GF-D8 (cell line): ENCODE data around the gene KIRREL3.

Experiments
- DNase-seq: peaks from one replicate; lab custom pipeline; 2025; lab: John Stamatoyannopoulos, UW

The KIRREL3 gene

DNA sequence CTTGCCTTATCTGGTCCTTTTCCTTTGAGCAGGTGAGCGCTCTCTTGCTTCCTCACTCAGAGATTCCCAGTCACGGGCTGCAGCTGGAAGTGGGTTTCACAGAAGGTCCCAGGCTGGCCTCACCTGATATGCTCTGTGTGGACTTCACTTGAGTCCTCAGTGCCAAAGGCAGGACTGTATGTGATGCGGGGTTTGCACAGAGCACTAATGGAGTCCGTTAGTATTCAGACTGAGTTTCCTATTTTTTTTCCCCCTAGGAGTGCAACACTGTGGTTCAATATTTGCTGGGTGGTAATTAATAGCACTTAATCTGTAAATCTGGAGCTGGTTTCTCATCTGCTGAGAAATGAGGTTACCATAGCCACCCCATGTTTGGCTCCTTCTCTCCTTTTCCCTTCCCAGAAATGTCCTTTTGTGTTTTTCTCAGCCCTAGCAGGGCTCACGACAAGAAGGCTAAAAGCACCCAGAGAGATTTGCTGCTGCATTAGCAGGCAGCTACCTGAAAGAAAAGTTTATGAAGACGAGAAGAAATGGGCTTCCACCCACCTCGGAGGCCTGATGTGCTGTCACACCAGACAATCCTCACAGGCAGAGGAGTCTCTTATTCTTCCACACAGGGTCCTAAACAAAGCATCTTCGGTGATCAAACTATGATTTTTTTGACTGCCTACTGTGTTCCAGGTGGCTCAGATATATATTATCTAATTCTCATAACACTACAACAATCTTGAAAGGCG, 262.1 kb downstream of the KIRREL3 start:
- DNase-seq = no peak

DNA sequence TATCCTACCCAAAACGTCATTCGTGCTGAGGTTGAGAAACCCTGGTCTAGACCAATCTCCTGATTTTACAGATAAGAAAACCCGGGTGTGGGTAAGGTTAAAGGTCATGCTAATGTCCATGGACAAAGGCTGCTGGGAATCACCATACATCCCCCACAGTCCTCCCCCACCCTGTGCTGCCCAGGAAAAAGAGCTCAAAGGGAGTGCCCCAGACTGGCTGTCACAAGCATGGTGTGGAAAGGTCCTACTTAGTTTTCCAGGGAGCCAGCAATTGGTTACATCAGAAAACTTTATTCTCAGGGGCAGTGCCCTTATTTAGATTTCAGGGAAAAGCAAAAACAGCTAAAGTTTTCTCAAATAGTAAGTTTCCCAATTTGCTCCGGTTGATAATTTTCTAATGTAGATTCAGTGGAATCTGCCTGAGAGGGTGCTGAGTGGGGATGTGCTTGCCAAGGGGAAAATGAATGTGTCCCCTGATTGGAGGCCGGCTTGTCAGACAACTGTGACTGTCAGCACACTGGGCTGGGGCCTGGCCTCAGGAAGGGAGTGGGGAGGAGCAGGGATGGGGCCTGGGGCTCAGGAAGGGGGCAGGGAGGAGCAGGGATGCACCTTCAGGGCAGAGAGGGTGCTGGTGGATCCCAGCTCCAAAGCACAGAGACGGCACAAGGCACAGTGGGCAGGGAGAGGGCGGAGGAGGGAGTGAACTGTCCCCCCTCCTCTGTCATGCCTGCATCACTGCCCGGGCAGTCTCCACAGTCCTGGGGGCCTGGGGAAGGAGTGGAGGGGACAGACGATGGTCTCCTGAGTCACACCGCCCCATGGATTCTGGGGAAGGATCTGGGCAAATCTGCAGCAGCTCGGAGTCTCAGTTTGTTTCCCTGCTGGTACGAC, 263.6 kb downstream of the KIRREL3 start:
- DNase-seq = no peak

DNA sequence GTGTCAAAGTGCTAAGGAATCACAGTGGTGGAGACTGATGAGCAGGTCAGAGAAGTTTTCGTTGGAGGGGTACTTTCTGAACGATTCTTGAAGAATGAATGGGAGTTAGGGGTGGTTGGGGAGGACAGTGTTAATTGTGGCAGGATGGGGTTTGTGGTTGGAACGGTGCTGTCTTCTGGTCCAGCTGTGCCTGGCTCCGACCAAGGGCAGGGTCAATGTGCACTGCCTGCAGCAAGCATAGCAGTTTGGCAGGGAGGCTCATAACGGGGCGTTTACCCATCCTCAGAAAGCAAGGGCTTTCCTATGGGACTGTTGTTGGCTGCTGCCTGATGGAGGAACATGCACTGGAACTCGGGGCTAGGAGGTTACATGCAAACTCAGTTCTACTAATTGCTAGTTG, 265.8 kb downstream of the KIRREL3 start:
- no peak for DNase-seq

DNA sequence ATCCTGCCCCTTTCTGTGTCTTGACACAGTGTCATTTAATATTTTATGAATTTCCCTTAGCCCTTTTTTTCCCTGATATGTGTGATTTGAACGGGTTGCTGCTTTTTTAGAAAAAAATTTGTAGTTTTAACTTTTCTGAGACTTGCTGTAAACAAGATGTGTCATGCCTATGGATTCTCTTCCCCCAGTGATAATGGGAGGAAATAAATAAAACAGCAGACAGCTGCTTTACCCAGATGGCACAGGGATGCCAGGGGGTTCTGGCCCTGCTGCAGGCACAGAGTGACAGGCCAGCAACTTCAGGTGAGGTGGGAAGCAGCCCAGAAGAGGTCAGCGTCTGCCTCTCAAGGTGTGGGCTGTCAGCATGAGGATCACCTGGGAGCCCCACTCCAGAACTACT, 266.9 kb downstream of the KIRREL3 start:
- DNase-seq = no peak

DNA sequence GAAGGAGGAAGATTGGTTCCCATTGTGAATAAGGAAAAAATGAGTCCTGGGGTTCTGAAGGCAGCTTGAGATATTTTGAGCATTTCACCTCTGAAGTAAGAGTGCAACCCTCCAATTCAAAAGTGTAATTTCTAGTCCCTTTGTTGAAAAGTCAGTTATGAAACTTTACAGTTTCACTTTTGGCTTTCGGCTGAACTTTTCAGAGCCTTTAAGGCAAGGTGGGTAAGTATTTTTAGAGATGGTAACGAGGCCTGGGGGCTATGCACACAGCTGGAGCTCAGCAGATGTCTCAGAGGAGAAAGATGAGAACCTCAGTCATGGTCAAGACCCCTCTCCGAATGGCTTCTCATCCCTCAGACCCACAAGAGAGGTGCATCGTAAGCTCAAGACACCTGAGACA, 267.6 kb downstream of the KIRREL3 start:
- no peak for DNase-seq

DNA sequence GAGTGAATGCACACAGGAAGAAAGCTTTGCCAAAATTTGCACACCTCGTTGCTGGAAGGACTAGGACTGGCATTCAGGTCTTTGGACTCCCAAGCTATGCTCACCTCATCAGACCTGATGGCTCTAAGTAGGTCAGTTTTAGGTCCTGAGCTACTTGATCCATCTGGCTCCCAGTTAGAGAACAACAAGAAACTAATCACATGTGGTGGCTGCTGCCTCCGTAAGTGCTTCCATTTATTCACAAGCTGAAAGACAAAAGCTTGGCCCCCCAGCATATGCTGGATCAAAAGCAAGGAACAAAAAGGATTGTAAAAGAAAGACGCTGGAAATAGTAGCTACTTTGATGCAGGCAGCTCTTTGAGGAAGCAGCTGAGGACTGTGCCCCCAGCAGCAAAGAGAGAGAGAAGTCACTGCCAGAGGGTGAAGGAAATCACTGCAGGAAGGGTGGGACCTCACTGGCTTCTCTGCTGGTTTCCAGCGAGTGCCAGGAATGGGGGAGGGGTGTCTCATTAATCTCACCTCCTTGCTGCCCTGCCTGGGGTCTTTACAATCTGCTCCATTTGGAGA, 268.9 kb downstream of the KIRREL3 start:
- DNase-seq = no peak

DNA sequence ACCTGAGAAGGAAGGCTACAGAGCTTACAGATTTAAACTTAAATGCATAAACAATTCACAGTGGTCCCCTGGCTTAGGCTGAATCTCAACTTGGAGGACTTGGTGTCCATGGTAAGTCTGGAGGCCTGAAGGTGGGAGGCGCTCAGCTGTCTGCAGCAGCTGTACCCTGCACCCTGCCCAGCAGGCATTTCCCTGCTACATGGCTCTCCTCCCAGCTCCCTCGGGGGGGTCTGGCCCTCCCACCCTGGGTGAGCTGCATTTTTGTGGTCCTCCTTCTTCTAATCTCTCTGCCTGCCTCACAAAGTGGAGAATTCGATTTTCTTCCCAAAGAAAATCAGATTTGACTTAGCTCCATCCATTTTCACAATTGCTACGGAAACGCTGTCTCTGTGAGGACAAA, 273.2 kb downstream of the KIRREL3 start:
- no peak for DNase-seq

DNA sequence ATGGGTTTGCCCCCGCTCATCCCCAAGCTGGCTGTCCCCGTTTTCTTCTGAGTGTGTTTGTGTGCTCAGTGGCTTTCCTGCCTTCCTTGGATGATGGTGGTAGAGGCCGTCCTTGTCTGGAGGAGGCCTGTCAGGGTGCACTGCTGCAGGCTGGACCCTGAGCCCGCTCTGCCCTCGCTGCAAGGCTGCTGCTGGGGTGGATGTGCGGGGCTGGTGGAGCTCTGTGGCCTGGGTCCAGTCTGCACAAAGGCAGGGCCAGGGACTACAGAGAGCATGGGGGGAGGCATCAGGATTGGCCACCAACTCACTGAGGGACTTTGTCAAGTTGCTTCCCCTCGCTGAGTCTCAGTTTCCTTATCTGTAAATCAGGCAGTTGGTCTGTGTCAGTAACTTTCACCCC, 275.0 kb downstream of the KIRREL3 start:
- no peak for DNase-seq

DNA sequence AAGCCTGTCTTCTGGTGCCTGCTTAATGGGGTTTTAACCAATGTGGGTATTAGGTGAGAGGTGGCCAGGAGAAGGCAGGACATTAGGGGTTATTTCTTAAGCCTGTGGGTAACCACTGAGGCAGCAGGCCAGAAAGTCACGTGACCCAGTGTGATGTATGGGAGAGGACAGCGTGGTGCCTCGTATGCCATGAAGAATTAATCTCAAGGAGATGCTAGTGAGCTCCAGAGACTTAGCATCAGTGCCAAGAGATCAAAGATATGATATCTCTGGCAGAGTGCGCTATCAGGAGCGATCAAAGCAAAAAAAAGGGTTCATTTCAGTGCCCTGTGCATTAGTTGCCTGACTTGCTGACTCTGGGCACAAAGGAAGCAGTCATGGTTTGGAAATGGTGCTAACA, 275.5 kb downstream of the KIRREL3 start:
- no peak for DNase-seq

DNA sequence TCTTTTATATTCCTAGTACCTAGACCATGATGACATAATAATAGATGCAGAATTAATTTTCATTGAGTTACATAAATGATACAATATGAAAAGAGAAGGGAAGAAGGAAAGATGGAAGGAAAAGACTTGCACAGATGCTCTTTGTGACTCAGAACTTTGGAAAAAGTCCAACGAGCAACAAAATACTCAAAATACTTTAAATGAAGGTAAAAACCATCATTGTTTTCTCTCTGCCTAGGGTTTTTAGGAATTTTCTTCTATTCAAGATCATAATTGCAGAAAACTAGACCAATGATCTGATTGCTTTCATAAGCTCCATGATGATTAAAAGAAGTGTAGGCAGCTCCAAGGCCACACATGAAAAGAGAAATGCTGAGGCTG, 276.9 kb downstream of the KIRREL3 start:
- DNase-seq = no peak

DNA sequence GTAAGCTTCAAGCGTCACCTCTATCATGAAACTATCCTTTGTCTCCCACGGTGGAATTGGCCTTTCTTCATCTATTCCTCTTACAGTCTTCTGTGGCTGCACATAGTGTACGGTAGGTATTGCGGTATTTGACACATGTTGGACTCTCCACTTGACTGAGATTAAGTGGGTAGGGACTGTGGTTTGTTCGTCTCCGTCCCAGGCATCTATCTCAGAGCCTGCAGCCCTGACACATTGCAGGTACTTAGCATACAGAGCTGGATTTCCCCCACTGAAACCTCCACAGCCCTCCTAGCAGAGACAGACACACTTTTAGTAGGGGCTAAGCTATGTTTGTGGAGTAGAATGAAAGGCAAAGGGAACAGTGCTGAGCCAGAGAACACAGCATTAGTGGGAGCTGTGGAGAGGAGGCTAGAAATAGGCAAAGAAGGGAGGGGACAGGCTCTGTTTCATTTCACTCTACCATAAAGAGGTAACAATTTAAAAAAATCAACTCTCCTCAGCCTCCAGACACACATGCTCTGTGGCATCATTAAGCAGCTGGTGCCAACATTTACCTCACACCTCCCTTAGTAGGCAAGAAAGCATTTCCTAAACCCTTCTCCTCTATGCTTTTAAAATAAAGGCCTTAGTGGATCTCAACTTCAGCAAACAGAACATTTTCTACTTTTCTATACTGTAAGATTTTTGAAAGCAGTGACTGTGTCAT, 277.5 kb downstream of the KIRREL3 start:
- no peak for DNase-seq

DNA sequence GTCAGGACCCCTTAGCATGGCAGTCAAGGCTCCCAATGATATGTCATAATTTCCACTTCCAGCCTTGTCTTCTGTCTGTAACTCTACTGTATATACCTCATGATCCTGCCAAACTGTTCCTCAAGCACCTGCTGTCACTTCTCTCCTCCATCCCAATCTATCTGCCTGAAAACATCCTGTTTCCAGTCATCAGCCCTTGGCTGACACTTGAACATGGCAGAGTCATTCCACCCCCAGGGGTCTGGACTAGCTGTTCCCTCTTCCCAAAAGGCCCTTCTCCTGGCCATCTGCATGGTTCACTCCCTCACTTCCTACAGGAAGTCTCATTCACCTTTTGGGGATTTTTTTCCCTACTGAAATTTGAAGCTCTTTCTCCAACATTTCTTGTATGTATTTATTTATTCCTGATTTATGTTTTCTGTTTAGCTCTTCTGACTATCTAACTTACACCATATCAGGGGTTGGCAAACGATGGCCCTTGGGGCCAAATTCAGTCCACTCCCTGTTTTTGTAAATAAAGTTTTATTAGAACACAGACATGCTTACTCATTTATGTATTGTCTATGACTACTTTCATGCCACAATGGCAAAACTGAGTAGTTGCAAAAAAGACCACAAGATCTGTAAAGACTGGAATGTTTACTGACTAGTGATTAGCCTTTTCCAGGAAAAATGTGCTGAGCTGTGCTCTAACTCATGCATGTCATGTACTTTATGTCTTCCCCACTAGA, 278.4 kb downstream of the KIRREL3 start:
- no peak for DNase-seq

DNA sequence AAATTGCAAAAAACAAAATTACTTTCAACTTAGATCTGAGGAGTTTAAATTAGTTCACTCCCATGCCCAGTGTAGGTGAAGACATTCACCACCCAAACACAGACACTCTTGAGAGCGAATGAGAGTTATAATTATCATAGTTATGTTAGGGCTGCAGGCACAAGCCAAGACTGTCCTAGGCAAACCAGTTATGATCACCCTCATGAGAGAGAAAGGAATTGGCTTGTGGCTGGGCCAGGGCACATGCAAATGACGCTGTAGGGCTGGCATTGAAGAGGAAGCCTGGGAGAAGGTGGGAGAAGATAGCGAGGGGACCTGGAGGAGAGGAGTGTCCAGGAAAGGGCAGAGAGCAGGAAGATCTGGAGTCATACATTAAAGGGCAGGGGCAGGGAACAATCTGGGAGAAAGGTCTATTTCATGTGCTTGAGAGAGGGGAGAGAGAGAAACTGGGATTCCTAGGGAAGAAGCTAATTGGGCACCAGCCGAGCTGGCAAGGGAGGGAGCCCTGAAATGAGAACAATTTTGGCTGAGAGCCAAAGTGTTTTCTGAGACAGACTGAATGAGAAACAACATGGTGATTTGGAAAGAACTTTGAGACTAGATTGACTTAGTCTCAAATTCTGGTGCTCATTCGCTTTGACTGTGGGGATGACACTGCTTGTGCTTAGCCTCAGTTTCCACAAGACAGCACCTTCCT, 279.9 kb downstream of the KIRREL3 start:
- DNase-seq = no peak

DNA sequence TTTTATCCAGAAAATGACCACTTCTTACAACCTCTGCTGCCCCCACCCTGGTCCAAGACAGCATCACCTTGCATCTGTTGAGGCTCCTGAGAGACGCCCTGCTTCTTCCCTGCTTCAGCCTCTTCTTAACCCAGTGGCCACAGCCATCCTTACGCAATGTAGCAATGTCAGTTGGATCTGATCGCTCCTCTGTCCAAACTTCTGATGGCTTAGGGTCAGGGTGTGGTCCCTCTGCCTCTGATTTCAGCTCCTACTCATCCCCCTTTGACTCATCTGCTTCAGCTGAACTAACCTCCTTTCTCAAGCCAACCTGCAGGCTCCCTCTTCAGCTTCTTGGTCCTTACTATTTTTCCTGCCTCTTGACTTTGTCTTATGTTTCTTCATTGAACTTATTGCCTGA, 280.8 kb downstream of the KIRREL3 start:
- no peak for DNase-seq

DNA sequence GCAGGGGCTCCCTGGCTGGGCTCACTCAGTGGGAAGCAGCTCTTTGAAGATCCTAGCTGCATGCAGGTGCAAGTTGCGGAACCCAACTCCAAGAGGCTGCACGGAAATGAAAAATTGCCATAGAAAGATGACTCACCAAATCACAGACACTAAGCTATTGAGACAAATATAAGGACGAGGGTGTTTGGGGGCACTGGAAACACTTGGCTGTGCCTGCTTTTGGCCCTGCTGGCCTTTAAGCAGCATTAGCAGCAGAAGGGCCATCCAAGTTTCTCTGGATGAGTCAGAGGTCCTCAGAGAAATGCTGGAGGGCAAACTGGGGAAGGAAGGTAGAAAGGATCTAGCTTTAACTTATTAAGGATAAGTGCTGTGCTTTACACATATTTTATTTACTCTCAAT, 282.3 kb downstream of the KIRREL3 start:
- no peak for DNase-seq

DNA sequence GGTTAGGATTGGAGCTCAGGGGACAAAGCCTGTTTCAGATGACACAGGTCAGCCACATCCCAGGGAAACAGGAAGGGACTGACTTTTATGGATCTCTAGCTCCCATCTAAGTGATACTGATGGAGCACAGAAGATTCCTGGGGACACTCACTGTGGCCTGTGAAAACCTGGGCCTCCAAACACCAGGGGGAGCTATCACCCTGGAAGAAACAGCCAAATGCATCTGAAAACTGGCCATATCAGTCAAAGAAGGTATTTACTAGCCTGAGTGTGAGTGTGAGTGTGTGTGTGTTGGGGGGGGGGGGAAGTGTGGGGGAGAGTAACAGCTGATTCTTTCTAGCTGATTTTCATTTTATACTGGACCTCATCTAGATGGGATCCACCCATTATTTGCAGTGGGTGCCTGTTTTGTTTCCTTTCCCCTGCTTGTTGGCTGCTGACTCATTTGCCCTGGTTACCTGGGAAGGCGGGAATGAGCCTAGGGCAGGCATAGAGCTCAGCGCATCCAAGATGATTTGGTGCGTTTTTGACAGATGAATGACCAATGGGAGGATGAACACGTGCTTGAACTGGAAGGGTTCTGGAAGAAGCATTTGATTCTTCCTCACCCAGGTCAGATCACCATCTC, 284.0 kb downstream of the KIRREL3 start:
- DNase-seq = no peak

DNA sequence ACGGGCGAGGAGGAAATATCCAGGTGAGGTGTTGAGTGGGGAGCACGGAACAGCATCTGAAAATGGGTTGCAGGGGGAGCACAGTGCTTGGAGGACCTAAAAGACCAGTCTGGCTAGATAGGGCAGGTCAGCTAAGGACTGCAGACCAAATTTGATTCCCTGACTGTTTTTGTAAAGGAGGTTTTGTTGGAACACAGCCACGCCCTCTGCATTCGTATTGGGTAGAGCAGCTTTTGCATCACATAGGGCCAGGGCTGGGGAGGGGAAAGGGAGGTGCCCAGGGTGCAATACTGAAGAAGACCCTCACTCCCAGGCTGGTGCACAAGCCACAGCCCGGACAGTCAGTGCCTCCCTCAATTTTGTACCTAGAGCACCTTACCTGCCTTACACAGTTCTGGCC, 286.8 kb downstream of the KIRREL3 start:
- DNase-seq = no peak

DNA sequence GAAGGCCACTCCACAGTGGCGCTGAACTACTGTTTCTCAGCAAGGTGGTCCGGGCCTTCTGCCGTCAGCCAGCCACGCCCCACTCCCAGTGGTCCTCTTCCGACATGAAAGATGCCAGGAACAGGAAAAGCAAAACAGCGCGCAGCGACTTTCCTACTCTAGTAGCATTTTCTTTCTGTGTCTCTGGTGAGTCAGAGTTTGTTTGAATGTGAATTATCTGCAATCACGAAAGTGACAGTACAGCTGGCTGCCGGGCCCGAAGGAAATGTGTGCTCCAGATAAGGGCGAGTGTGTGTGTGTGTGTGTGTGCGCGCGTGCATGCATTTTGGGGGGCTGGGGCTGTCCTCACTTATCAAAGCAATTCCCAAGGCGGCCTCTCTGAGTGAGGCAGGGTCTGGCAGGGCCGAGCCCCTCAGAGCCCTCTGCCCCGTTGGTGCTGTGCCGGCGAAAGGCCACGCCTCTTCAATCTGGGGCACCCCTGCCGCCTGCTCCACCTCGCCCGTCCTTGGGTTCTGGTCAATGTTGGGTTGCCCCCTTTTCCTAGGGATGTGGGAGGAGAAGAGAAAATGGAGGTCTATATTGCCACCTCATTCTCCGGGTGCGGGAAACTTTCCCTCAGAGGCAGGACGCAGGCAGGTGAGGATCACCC, 288.5 kb downstream of the KIRREL3 start:
- DNase-seq = no peak

DNA sequence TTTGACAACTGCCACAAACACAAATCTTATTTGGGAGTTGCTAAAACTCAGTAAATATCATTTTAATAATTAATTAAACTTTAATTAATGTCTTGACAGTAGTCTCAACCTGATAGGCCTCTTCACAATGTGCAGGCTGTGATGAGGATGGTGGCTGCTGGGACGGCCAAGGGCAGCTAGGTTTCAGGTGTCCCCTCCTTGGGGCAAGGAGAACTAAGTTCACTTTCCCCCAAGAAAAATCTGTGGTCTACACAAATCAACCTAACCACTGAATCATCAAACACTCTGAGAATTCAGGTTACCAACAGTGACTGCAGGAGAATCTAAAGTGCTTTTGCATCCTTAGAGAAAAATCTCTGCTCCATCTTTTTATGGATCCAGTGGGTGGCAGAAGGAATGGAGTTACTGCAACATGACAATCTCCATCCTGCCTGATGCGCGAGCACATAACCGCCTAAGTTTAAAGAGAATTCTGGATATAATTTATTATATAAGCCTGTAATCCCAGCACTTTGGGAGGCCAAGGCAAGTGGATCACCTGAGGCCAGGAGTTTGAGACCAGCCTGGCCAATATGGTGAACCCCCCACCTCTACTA, 289.7 kb downstream of the KIRREL3 start:
- DNase-seq = no peak

DNA sequence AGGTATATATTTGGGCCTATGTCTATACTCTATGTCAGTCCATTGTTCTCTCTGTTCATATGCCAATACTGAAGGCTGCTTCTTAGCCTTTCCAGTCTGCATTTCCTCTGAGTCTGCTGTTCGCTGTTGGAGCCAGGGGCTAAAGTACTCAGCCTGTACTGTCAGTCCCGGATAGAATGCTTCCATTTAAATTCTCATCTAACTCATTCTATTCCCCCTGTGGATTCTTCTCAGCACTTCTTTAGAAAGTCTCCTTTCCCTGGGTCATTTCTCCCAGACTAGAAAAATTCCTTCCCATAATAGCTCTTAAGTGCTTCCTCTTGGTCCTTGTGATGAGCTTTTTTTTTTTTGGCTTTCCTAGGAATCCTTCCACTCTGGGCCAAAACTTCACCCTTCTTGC, 293.1 kb downstream of the KIRREL3 start:
- no peak for DNase-seq
